HEK293 (cell line): Measurements from ENCODE around the gene MYLK.
"Not testable (repeated sequence)": the region's sequence is repeated elsewhere in the genome, so short reads cannot be mapped to it uniquely, and the experiment has no call there.

ENCODE experiments used
- CTCF ChIA-PET: fragments of 350-600 bp; formaldehyde crosslinking; extraction: SDS; loops from one replicate; lab custom pipeline; 2021; ENCODE audit warnings: antibody characterized with exemption; lab: Yijun Ruan, JAX
- POLR2A ChIA-PET: fragments of 300-600 bp; formaldehyde crosslinking; extraction: SDS; loops from one replicate; lab custom pipeline; 2020; ENCODE audit warnings: antibody characterized with exemption, inconsistent platforms; lab: Yijun Ruan, JAX
- H3K27ac ChIP-seq: fragments of 200-500 bp; sonication (Bioruptor generic); 2 replicates; pipeline ENCODE4 v1.5.1; 2014; ENCODE audit warnings: low read depth, low read length, control low read depth, inconsistent platforms; ENCODE audit errors: extremely low read depth
- H3K36me3 ChIP-seq, 2 experiments: fragments of 200-500 bp in 1 of 2; sonication (Bioruptor generic) in 1 of 2; 1 replicate in 1 of 2; 2 replicates in 1 of 2; pipeline ENCODE4 v1.5.1; 2014 to 2017; ENCODE audit warnings: inconsistent platforms in 2 of 2, low read length in 2 of 2; ENCODE audit not compliant: control insufficient read depth in 2 of 2, insufficient read depth in 1 of 2
- H3K4me1 ChIP-seq: fragments of 200-500 bp; sonication (Bioruptor generic); 2 replicates; pipeline ENCODE4 v1.5.1; 2014; ENCODE audit warnings: mild to moderate bottlenecking, low read length, inconsistent platforms; ENCODE audit not compliant: control insufficient read depth, insufficient read depth
- H3K4me3 ChIP-seq: 2 replicates; pipeline ENCODE4 v1.5.1; 2011; ENCODE audit warnings: low read depth, mild to moderate bottlenecking, control low read depth, low read length, moderate library complexity
- H3K9me3 ChIP-seq: fragments of 200-500 bp; sonication (Bioruptor generic); 2 replicates; pipeline ENCODE4 v1.5.1; 2014; ENCODE audit warnings: low read depth, low read length, inconsistent platforms; ENCODE audit not compliant: control insufficient read depth, insufficient read depth
- ELK4 ChIP-seq: IDR thresholded peaks from 2 replicates; pipeline ENCODE4 v1.6.1; 2011; ENCODE audit warnings: mild to moderate bottlenecking, low read depth, low read length, borderline replicate concordance
- GLI4 ChIP-seq: fragments of 450-650 bp; formaldehyde crosslinking; IDR thresholded peaks from 2 replicates; pipeline ENCODE4 v1.5.1; 2016; ENCODE audit warnings: missing biosample characterization, missing genetic modification characterization
- RBAK ChIP-seq: fragments of 450-650 bp; formaldehyde crosslinking; IDR thresholded peaks from 2 replicates; pipeline ENCODE4 v1.5.1; 2016; ENCODE audit warnings: missing biosample characterization, missing genetic modification characterization
- ZBTB17 ChIP-seq: fragments of 450-650 bp; formaldehyde crosslinking; IDR thresholded peaks from 2 replicates; pipeline ENCODE4 v1.5.1; 2016; ENCODE audit warnings: missing biosample characterization, missing genetic modification characterization
- ZFHX2 ChIP-seq: fragments of 450-650 bp; formaldehyde crosslinking; conservative IDR thresholded peaks from 2 replicates; pipeline ENCODE4 v1.5.1; 2016; ENCODE audit warnings: missing biosample characterization, missing genetic modification characterization
- ZNF132 ChIP-seq: fragments of 450-650 bp; formaldehyde crosslinking; IDR thresholded peaks from 2 replicates; pipeline ENCODE4 v1.5.1; 2017; ENCODE audit warnings: missing biosample characterization, missing genetic modification characterization, borderline replicate concordance
- ZNF140 ChIP-seq: fragments of 450-650 bp; formaldehyde crosslinking; IDR thresholded peaks from 2 replicates; pipeline ENCODE4 v1.5.1; 2016; ENCODE audit warnings: missing biosample characterization, missing genetic modification characterization
- ZNF214 ChIP-seq: fragments of 450-650 bp; formaldehyde crosslinking; IDR thresholded peaks from 2 replicates; pipeline ENCODE4 v1.5.1; 2017; ENCODE audit warnings: missing biosample characterization, mild to moderate bottlenecking, missing genetic modification characterization, borderline replicate concordance
- ZNF239 ChIP-seq: fragments of 450-650 bp; formaldehyde crosslinking; IDR thresholded peaks from 2 replicates; pipeline ENCODE4 v1.5.1; 2016; ENCODE audit warnings: missing biosample characterization, missing genetic modification characterization
- ZNF311 ChIP-seq: fragments of 450-650 bp; formaldehyde crosslinking; IDR thresholded peaks from 2 replicates; pipeline ENCODE4 v1.5.1; 2017; ENCODE audit warnings: missing biosample characterization, missing genetic modification characterization, borderline replicate concordance
- ZNF341 ChIP-seq: fragments of 450-650 bp; formaldehyde crosslinking; IDR thresholded peaks from 2 replicates; pipeline ENCODE4; 2016; ENCODE audit warnings: low read depth, missing biosample characterization, missing genetic modification characterization
- ZNF394 ChIP-seq: fragments of 450-650 bp; formaldehyde crosslinking; IDR thresholded peaks from 2 replicates; pipeline ENCODE4 v1.5.1; 2016; ENCODE audit warnings: missing biosample characterization, missing genetic modification characterization, mild to moderate bottlenecking, moderate library complexity, borderline replicate concordance
- ZNF416 ChIP-seq: fragments of 450-650 bp; formaldehyde crosslinking; IDR thresholded peaks from 2 replicates; pipeline ENCODE4 v1.5.1; 2016; ENCODE audit warnings: missing biosample characterization, missing genetic modification characterization
- ZNF544 ChIP-seq: fragments of 450-650 bp; formaldehyde crosslinking; IDR thresholded peaks from 2 replicates; pipeline ENCODE4 v1.5.0; 2017; ENCODE audit warnings: missing biosample characterization, missing genetic modification characterization
- ZNF549 ChIP-seq: fragments of 450-650 bp; IDR thresholded peaks from 2 replicates; pipeline ENCODE4 v1.5.1; 2018; ENCODE audit warnings: missing biosample characterization, missing genetic modification characterization, mild to moderate bottlenecking, inconsistent platforms, moderate library complexity
- ZNF626 ChIP-seq: fragments of 450-650 bp; sonication (Bioruptor Pico); formaldehyde crosslinking; IDR thresholded peaks from 2 replicates; pipeline ENCODE4 v1.5.1; 2018; ENCODE audit warnings: missing biosample characterization, missing genetic modification characterization, inconsistent platforms
- ZNF660 ChIP-seq: fragments of 450-650 bp; IDR thresholded peaks from 2 replicates; pipeline ENCODE4 v1.5.1; 2018; ENCODE audit warnings: missing biosample characterization, mild to moderate bottlenecking, missing genetic modification characterization
- ZNF776 ChIP-seq: fragments of 450-650 bp; formaldehyde crosslinking; IDR thresholded peaks from 2 replicates; pipeline ENCODE4 v1.5.0; 2017; ENCODE audit warnings: missing biosample characterization, missing genetic modification characterization, borderline replicate concordance
- ZSCAN30 ChIP-seq: fragments of 450-650 bp; IDR thresholded peaks from 2 replicates; pipeline ENCODE4 v1.5.1; 2018; ENCODE audit warnings: missing biosample characterization, mild to moderate bottlenecking, missing genetic modification characterization, moderate library complexity
- ZXDB ChIP-seq: fragments of 450-650 bp; formaldehyde crosslinking; IDR thresholded peaks from 2 replicates; pipeline ENCODE4 v1.5.1; 2016; ENCODE audit warnings: missing biosample characterization, missing genetic modification characterization
- TF ChIP-seq, protein P1 (sequence below): fragments of 450-650 bp; IDR thresholded peaks from 2 replicates; pipeline ENCODE4 v1.5.1; 2018; ENCODE audit warnings: missing biosample characterization, missing genetic modification characterization
- TF ChIP-seq, protein P2 (sequence below): fragments of 450-650 bp; formaldehyde crosslinking; IDR thresholded peaks from 2 replicates; pipeline ENCODE4 v1.5.1; 2016; ENCODE audit warnings: missing biosample characterization, missing genetic modification characterization
- TF ChIP-seq, protein P3 (sequence below): fragments of 450-650 bp; formaldehyde crosslinking; IDR thresholded peaks from 2 replicates; pipeline ENCODE4 v1.5.1; 2017; ENCODE audit warnings: missing biosample characterization, missing genetic modification characterization

MYLK gene

DNA sequence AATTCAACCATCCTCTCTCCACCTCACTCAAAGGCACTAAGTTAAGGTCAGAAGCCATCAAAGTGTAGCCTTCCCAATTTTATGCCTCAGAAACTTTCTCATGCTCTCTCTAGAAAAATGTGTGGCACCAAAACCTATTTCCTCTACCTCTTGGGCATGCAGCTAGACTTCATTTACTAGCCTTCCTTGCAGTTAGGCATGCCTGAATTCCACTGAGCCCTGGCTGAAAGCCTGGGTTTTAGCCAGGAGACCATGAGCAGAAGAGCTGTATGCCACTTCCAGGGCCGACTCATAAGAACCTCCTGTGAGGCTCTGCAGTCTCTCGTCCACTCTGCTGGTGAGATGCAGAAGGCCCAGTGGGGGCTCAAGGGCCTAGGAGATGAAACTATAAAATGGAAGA lies 145.0 kb downstream of the MYLK start:
- ChIA-PET CTCF (interaction anchor here (0.6 kb wide), 1 partner anchor 38 kb away, joined by 4 read pairs; no protein-coding TSS in a partner anchor), POLR2A (no interaction called here)
- Histone ChIP-seq H3K27ac (no peak overlapping the region), H3K9me3 (no peaks in the 10 kb centered on the region), H3K4me3 (no peak overlapping the region), H3K4me1 (no peaks in the 10 kb centered on the region), H3K36me3 (peaks cover 0 to 9% of the 10 kb centered on the region in 2 experiments; a peak in 1 of 3 replicates)
- TF ChIP-seq RBAK (tag by site-specific recombination) (no peak), ZNF549 (no peak), ZNF544 (tag by site-specific recombination) (no peak)
- TF ChIP-seq, protein P1, sequence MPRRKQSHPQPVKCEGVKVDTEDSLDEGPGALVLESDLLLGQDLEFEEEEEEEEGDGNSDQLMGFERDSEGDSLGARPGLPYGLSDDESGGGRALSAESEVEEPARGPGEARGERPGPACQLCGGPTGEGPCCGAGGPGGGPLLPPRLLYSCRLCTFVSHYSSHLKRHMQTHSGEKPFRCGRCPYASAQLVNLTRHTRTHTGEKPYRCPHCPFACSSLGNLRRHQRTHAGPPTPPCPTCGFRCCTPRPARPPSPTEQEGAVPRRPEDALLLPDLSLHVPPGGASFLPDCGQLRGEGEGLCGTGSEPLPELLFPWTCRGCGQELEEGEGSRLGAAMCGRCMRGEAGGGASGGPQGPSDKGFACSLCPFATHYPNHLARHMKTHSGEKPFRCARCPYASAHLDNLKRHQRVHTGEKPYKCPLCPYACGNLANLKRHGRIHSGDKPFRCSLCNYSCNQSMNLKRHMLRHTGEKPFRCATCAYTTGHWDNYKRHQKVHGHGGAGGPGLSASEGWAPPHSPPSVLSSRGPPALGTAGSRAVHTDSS: no peak

- peaks cover 0 to 12% of the 10 kb centered on the region in 2 experiments; a peak in 1 of 3 replicates for H3K36me3 ChIP-seq
- H3K27ac ChIP-seq, POLR2A ChIA-PET, H3K4me3 ChIP-seq, H3K4me1 ChIP-seq, H3K9me3 ChIP-seq: not testable (repeated sequence)
- CTCF ChIA-PET: interaction anchor here (0.6 kb wide), 1 partner anchor 49 kb away, joined by 3 read pairs; no protein-coding TSS in a partner anchor
Measured at GRCh38 chr3:123738522-123738921, 145.6 kb downstream of the MYLK start.

DNA sequence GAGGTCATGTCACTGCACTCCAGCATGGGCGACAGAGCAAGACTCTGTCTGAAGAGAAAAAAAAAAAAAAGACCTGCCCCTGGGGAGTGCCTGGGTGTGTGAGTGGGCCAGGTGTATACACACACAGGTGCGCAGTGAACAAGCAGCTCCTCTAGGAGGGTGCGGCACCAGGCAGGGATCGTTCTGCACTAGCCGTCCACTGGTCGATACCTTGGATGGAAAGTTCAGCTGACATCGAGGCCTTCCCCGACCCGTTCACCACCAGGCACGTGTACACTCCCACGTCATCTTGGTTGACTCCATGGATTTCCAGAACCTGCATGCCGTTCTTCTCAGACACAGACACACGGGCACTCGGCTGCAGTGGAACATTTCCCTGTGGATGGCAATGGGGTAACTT lies 147.0 kb downstream of the MYLK start:
- ChIA-PET CTCF (no interaction called here), POLR2A (no interaction called here)
- Histone ChIP-seq H3K4me1 (no peaks in the 10 kb centered on the region; the same call in 1 of the 2 replicates), H3K9me3 (no peaks in the 10 kb centered on the region), H3K27ac (no peak overlapping the region), H3K4me3 (no peak overlapping the region), H3K36me3 (peaks cover 0 to 23% of the 10 kb centered on the region in 2 experiments; a peak in 1 of 3 replicates)
- TF ChIP-seq ZNF776 (tag by site-specific recombination) (no peak), ZNF394 (tag by site-specific recombination) (no peak), GLI4 (tag by site-specific recombination) (no peak), ZNF140 (tag by site-specific recombination) (no peak)
- TF ChIP-seq, protein P2, sequence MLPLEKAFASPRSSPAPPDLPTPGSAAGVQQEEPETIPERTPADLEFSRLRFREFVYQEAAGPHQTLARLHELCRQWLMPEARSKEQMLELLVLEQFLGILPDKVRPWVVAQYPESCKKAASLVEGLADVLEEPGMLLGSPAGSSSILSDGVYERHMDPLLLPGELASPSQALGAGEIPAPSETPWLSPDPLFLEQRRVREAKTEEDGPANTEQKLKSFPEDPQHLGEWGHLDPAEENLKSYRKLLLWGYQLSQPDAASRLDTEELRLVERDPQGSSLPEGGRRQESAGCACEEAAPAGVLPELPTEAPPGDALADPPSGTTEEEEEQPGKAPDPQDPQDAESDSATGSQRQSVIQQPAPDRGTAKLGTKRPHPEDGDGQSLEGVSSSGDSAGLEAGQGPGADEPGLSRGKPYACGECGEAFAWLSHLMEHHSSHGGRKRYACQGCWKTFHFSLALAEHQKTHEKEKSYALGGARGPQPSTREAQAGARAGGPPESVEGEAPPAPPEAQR: no peak

- ChIA-PET POLR2A (no interaction called here), CTCF (interaction anchor here (0.7 kb wide), 1 partner anchor 47 kb away, joined by 3 read pairs; no protein-coding TSS in a partner anchor)
- peaks cover 3% of the 10 kb centered on the region for H3K4me1 ChIP-seq
- peaks cover 0 to 23% of the 10 kb centered on the region in 2 experiments; a peak in 1 of 3 replicates for H3K36me3 ChIP-seq
- no peak overlapping the region for H3K27ac ChIP-seq
- H3K4me3 ChIP-seq: no peak overlapping the region
- no peaks in the 10 kb centered on the region for H3K9me3 ChIP-seq
- TF ChIP-seq ZSCAN30 (tag by site-specific recombination) (no peak), ZNF341 (tag by site-specific recombination) (no peak), ZBTB17 (tag by site-specific recombination) (no peak), ZXDB (no peak), ZNF311 (tag by site-specific recombination) (no peak), ZNF132 (no peak), ELK4 (no peak), ZNF416 (tag by site-specific recombination) (no peak), ZNF239 (tag by site-specific recombination) (no peak), ZNF544 (tag by site-specific recombination) (no peak), ZFHX2 (no peak), ZNF214 (tag by site-specific recombination) (no peak), ZNF660 (tag by site-specific recombination) (no peak), ZNF626 (tag by site-specific recombination) (no peak)
- TF ChIP-seq, protein P3, sequence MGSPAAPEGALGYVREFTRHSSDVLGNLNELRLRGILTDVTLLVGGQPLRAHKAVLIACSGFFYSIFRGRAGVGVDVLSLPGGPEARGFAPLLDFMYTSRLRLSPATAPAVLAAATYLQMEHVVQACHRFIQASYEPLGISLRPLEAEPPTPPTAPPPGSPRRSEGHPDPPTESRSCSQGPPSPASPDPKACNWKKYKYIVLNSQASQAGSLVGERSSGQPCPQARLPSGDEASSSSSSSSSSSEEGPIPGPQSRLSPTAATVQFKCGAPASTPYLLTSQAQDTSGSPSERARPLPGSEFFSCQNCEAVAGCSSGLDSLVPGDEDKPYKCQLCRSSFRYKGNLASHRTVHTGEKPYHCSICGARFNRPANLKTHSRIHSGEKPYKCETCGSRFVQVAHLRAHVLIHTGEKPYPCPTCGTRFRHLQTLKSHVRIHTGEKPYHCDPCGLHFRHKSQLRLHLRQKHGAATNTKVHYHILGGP (tag by site-specific recombination): no peak
Measured at GRCh38 chr3:123735456-123735855, 148.7 kb downstream of the MYLK start.
